Measurements from ENCODE around the gene ABHD12B. TPM values are rescaled to one million over a fixed set of nuclear protein-coding genes. Genes with fewer than 3 reads are reported as not detected.
A peak's percentile ranks its signal among the peaks of the same experiment; 100 is the strongest.

ABHD12B gene
- total and polyA plus RNA-seq, 10 donors = not detected

- Histone ChIP-seq H3K4me1 (peaks cover 0 to 50% (median 23%) of the 10 kb centered on the region in 6 donors), H3K4me3 (peak overlapping the region; percentile 56 to 80 (median 66)), H3K36me3 (peaks cover 0 to 12% (median 0%) of the 10 kb centered on the region in 6 donors), H3K9me3 (no peaks in the 10 kb centered on the region), H3K27ac (peak overlapping the region in 7 of 8 donors; percentile 79 to 93 (median 87)), H3K27me3 (replicated peaks in 1 of 7) (peaks cover 0 to 37% (median 6%) of the 10 kb centered on the region in 7 donors)
- TF ChIP-seq CTCF (IDR thresholded peaks at IDR 0.05 in 8 of 11, conservative IDR thresholded peaks at IDR 0.05 in 3 of 11) (no peak), POLR2AphosphoS5 (IDR thresholded peaks at IDR 0.05) (peak in 2 of 3 donors; percentile 52 to 58)
- WGBS, 5 donors = 7 to 15% (median 10%) methylated on average over 20 to 26 of the region's 26 CpGs
- peak; percentile 80 for DNase-seq
- intact Hi-C loops (cut with DNase I; ENCODE audit: low total_unique reads) = no loop called here
These were observed 71.5 kb downstream of the ABHD12B start for GRCh38 chr14:50943261-50943942.

GRCh38 chr14:50943943-50944646 lies 72.2 kb downstream of the ABHD12B start, which contains the start of gene PYGL:
Gene PYGL, minus strand, starts transcription at chr14:50944483. Its CDS starts 80 bp downstream, at chr14:50944403.
- WGBS, 5 donors = 0 to 1% (median 0%) methylated on average over 4 to 74 of the region's 74 CpGs
- peak; percentile 80 to 91 (median 86) for TF ChIP-seq POLR2AphosphoS5 (IDR thresholded peaks at IDR 0.05)
- peak in 1 of 3 donors; percentile 22 for TF ChIP-seq POLR2A (IDR thresholded peaks at IDR 0.05)
- TF ChIP-seq CTCF (IDR thresholded peaks at IDR 0.05 in 8 of 11, conservative IDR thresholded peaks at IDR 0.05 in 3 of 11) = no peak
- H3K27me3 ChIP-seq (replicated peaks in 1 of 7) = peaks cover 0 to 33% (median 6%) of the 10 kb centered on the region in 7 donors
- peaks cover 0 to 43% (median 23%) of the 10 kb centered on the region in 6 donors for H3K4me1 ChIP-seq
- DNase-seq = peak; percentile 94
- H3K9me3 ChIP-seq = peaks cover 0 to 2% (median 0%) of the 10 kb centered on the region in 8 donors
- peaks cover 0 to 12% (median 0%) of the 10 kb centered on the region in 6 donors for H3K36me3 ChIP-seq
- peak within 1 kb of the TSS; percentile 56 to 80 (median 66) for H3K4me3 ChIP-seq
- intact Hi-C loops (cut with DNase I; ENCODE audit: low total_unique reads) = no loop called here
- H3K27ac ChIP-seq = peak within 1 kb of the TSS in 7 of 8 donors; percentile 79 to 93 (median 87)

- DNase-seq = peak; percentile 79
- H3K27ac ChIP-seq = peak overlapping the region in 7 of 8 donors; percentile 79 to 93 (median 87)
- peaks cover 0 to 37% (median 22%) of the 10 kb centered on the region in 6 donors for H3K4me1 ChIP-seq
- 7 to 14% (median 12%) methylated on average over 25 to 29 of the region's 29 CpGs for WGBS, 5 donors
- peaks cover 0 to 12% (median 0%) of the 10 kb centered on the region in 6 donors for H3K36me3 ChIP-seq
- peaks cover 0 to 4% (median 0%) of the 10 kb centered on the region in 8 donors for H3K9me3 ChIP-seq
- peak overlapping the region; percentile 56 to 80 (median 66) for H3K4me3 ChIP-seq
- H3K27me3 ChIP-seq (replicated peaks in 1 of 7) = peaks cover 0 to 33% (median 6%) of the 10 kb centered on the region in 7 donors
- no peak for TF ChIP-seq POLR2A (IDR thresholded peaks at IDR 0.05)
- peak in 1 of 11 experiments; percentile 15 for TF ChIP-seq CTCF (IDR thresholded peaks at IDR 0.05 in 8 of 11, conservative IDR thresholded peaks at IDR 0.05 in 3 of 11)
- TF ChIP-seq POLR2AphosphoS5 (IDR thresholded peaks at IDR 0.05) = peak in 1 of 3 donors; percentile 3
- intact Hi-C loops (cut with DNase I; ENCODE audit: low total_unique reads) = no loop called here
These were observed 73.0 kb downstream of the ABHD12B start for GRCh38 chr14:50944647-50945413.

All from spleen (tissue), 11 donors.